ENCODE data around the gene INPP5K. TPM values are rescaled to one million over a fixed set of nuclear protein-coding genes. Genes with fewer than 3 reads are reported as not detected.
"Not testable (repeated sequence)": the region's sequence is repeated elsewhere in the genome, so short reads cannot be mapped to it uniquely, and the experiment has no call there.

INPP5K gene
- total RNA-seq, 1 donor from 2014 or later, result 73.7 TPM

DNA sequence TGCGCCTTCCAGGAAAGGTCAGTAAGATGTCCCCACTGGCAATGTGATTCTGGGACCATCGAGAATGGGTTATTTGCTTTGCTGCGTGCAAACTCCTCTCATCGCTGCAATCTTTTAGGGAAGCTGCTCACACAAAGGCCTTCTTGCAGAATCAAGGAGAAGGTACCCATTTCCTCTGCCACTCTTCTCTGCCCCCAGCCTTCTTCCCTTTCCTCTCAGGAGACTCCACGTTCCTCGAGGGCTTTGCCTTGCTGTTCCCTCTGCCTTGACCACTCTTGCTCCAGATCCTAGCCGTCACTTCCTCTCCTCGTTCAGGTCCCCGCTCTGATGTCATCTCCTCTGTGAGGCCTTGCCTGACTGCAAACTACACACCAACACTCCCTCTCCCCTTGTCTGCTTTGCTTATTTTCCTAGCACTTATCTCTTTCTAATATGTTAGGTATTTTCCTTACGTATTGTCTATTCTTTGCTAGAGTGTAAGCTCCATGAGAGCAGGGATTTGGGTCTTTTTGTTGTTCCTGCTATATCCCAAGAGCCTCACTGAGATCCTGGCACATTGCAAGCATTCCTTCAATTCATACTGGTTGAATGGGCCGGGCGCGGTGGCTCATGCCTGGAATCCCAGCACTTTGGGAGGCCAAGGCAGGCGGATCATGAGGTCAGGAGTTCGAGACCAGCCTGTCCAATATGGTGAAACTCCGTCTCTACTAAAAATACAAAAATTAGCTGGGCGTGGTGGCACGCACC is 55.0 kb downstream of the INPP5K start:
- peaks cover 8 to 13% of the 10 kb centered on the region in 2 donors for H3K4me1 ChIP-seq
- no peak for DNase-seq (ENCODE audit: low spot score in 2 of 2)
- no peaks in the 10 kb centered on the region for H3K9me3 ChIP-seq
- peaks cover 12 to 34% of the 10 kb centered on the region in 2 donors for H3K36me3 ChIP-seq
- intact Hi-C loops (cut with DNase I), result no loop called here
- H3K27me3 ChIP-seq, result no peaks in the 10 kb centered on the region
- TF ChIP-seq, protein P1, sequence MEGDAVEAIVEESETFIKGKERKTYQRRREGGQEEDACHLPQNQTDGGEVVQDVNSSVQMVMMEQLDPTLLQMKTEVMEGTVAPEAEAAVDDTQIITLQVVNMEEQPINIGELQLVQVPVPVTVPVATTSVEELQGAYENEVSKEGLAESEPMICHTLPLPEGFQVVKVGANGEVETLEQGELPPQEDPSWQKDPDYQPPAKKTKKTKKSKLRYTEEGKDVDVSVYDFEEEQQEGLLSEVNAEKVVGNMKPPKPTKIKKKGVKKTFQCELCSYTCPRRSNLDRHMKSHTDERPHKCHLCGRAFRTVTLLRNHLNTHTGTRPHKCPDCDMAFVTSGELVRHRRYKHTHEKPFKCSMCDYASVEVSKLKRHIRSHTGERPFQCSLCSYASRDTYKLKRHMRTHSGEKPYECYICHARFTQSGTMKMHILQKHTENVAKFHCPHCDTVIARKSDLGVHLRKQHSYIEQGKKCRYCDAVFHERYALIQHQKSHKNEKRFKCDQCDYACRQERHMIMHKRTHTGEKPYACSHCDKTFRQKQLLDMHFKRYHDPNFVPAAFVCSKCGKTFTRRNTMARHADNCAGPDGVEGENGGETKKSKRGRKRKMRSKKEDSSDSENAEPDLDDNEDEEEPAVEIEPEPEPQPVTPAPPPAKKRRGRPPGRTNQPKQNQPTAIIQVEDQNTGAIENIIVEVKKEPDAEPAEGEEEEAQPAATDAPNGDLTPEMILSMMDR (IDR thresholded peaks at IDR 0.05), result no peak
- no peak overlapping the region for H3K4me3 ChIP-seq
- peak overlapping the region in 1 of 2 donors; percentile 54 for H3K27ac ChIP-seq

DNA sequence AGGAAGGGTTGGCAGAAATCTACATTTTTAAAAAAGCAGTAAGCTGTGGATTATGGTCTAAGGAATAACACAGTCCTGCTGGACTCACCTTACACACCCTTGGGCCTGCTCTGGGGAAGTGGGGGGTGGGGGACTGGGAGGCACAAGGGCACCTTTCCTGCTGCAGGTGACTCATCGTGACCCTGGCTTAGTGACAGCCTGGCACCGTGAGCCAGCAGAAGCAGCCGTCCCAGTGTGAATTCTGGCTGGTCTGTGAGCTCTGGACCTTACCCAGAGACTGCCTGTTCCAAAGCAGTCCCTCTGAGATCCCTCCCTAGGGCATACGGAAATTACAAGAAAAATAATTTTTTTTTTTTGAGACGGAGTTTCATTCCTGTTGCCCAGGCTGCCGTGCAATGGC is 56.2 kb downstream of the INPP5K start:
- TF ChIP-seq, protein P1 (IDR thresholded peaks at IDR 0.05), result no peak
- DNase-seq (ENCODE audit: low spot score in 2 of 2), result peak; percentile 85 to 96
- no peaks in the 10 kb centered on the region for H3K27me3 ChIP-seq
- no peaks in the 10 kb centered on the region for H3K9me3 ChIP-seq
- peaks cover 8 to 13% of the 10 kb centered on the region in 2 donors for H3K4me1 ChIP-seq
- peaks cover 6 to 25% of the 10 kb centered on the region in 2 donors for H3K36me3 ChIP-seq
- peak overlapping the region; percentile 49 to 68 for H3K27ac ChIP-seq
- intact Hi-C loops (cut with DNase I), result no loop called here
- H3K4me3 ChIP-seq, result no peak overlapping the region

DNA sequence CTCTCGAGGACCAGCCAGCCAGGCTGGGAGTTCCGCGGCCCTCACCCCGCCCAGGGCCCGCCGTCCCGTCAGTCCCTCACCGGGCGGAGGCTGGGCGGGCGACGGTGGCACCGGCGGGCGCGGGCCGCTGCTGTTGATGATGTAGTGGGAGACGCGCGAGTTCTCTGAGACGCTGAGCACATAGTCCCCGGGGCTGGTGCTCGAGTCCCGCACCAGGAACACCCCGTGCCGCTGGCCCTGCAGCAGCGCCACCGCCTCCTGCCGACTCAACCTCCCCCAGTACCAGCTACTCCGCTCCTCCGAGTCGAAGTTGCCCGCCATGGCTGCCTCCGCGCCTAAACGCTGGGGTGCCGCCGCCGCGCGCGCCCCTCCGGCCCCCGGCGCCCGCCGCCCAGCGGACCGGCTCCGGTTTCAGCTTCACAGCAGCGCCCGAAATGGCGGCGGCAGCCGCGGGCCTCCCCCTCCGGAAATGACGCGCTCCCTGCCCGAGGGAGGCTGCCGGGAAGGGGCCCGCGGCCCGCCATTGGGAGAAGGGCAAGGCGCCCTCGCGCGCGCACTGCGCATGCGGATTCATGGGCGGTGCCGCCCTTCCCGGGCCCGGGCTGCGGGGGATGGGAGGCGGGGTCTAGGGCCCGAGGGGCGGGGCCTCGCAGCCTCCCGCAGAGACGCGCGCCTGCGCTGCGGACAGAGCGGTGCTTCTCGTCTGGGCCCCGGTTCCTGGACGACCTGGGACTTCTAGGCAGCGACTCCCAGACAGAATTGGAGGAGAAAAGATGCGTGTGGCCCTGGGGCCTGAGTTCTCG is 60.4 kb downstream of the INPP5K start, which contains the start of gene CRK:
Gene CRK, minus strand, starts transcription at position 436 of the 803 bp plus-strand sequence. Its CDS starts 115 bp downstream, at position 321.
- DNase-seq (ENCODE audit: low spot score in 2 of 2), result peak; percentile 77 to 98
- peak within 1 kb of the TSS; percentile 88 to 99 for H3K27ac ChIP-seq
- peak within 1 kb of the TSS; percentile 75 to 99 for H3K4me3 ChIP-seq
- intact Hi-C loops (cut with DNase I), result loop anchor here (1.0 to 2.0 kb wide), 7 partner anchors 31 to 193 kb away; partner anchors contain the start of genes INPP5K, RILP and YWHAE
- TF ChIP-seq, protein P1 (IDR thresholded peaks at IDR 0.05), result no peak
- H3K36me3 ChIP-seq, result no peaks in the 10 kb centered on the region
- H3K27me3 ChIP-seq, result no peaks in the 10 kb centered on the region
- no peaks in the 10 kb centered on the region for H3K9me3 ChIP-seq
- H3K4me1 ChIP-seq, result peaks cover 16 to 39% of the 10 kb centered on the region in 2 donors

DNA sequence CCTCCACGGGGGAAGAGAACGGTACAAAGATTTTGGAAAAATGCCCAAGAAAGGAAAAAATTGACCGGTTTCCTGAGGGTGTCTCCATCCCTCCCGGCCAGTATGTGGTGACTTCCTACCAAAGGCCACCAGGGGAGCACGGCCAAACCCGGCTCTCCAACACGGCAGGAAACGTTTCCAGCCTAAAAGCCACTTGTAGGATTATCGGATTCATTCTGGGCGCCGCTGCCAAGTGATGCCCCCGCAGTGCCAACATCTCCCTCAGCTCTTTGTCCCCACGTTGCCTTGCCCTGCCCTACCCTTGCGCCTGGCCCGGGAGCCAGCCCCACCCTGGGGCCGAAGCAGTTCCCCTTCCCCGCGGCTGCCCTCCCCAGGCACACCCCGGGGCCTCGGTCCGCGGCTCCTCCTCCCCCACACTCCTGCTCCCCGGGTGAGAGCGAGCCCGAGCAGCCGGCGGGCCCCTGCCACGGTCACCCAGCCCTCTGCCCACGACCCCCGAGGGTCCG is 61.1 kb downstream of the INPP5K start:
- TF ChIP-seq, protein P1 (IDR thresholded peaks at IDR 0.05), result peak; percentile 62 to 74 (median 64)
- peak overlapping the region; percentile 88 to 99 for H3K27ac ChIP-seq
- no peaks in the 10 kb centered on the region for H3K9me3 ChIP-seq
- peaks cover 11 to 35% of the 10 kb centered on the region in 2 donors for H3K4me1 ChIP-seq
- no peaks in the 10 kb centered on the region for H3K27me3 ChIP-seq
- DNase-seq (ENCODE audit: low spot score in 2 of 2), result peak in 1 of 2 donors; percentile 89
- no peaks in the 10 kb centered on the region for H3K36me3 ChIP-seq
- peak overlapping the region; percentile 75 to 99 for H3K4me3 ChIP-seq
- intact Hi-C loops (cut with DNase I), result loop anchor here (1.0 kb wide), 3 partner anchors 31 to 61 kb away; partner anchors contain the start of genes INPP5K and YWHAE

DNA sequence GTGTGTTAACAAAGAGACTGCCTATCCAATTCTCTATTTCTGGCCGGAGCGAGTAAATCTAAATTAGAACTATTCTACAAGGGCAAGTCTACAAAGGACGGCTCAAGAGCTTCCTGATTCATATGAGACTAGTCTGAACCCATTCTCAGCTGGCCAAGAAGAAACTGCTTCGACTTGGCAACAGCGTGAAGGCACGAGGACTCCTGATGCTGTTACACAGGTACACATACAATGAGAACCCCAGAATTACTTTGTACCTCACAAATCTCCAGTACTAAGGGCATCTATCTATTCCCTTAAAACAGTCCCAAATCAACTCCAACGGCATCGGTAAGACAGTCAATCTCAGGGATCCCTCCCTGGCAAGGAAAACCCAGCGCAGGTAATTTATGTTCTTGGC is 61.9 kb downstream of the INPP5K start:
- intact Hi-C loops (cut with DNase I), result no loop called here
- Histone ChIP-seq H3K36me3 (no peaks in the 10 kb centered on the region), H3K4me1 (peaks cover 8 to 33% of the 10 kb centered on the region in 2 donors), H3K27ac (peak overlapping the region; percentile 88 to 99), H3K4me3 (peak overlapping the region; percentile 75 to 99), H3K9me3 (no peaks in the 10 kb centered on the region), H3K27me3 (no peaks in the 10 kb centered on the region)
- no peak for DNase-seq (ENCODE audit: low spot score in 2 of 2)
- TF ChIP-seq, protein P1 (IDR thresholded peaks at IDR 0.05), result no peak

DNA sequence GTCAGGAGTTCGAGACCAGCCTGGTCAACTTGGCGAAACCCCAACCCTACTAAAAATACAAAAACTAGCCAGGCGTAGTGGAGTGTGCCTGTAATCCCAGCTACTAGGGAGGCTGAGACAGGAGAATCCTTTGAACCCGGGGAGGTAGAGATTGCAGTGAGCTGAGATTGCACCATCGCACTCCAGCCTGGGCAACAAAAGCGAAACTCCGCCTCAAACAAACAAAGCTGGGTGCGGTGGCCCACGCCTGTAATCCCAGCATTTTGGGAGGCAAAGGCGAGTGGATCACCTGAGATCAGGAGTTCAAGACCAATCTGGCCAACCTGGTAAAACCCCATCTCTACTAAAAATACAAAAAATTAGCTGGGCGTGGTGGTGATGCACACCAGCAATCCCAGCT is 62.7 kb downstream of the INPP5K start:
- intact Hi-C loops (cut with DNase I); H3K36me3 ChIP-seq; H3K4me3 ChIP-seq; DNase-seq (ENCODE audit: low spot score in 2 of 2); H3K27me3 ChIP-seq; H3K9me3 ChIP-seq: not testable (repeated sequence)
- Histone ChIP-seq H3K4me1 (peaks cover 8 to 33% of the 10 kb centered on the region in 2 donors), H3K27ac (peak overlapping the region in 1 of 2 donors; percentile 20)

All from ascending aorta (tissue), 2 donors.